Measurements from ENCODE around the gene PLK4.

GRCh38 chr4:127846765-127847164 is 33.9 kb upstream of the PLK4 start:
- TF ChIP-seq MYC (IDR thresholded peaks at IDR 0.05; ENCODE audit: low read depth, low read length) (no peak), POLR2A (IDR thresholded peaks at IDR 0.05; ENCODE audit: extremely low read depth, insufficient read length) (no peak)
